Germinal center (tissue), 1 donor: ENCODE results near the gene SSX2.
"Not testable (repeated sequence)": the region's sequence is repeated elsewhere in the genome, so short reads cannot be mapped to it uniquely, and the experiment has no call there.

ENCODE experiments used
- DNase-seq: peaks from one replicate; pipeline ENCODE4 v3.0.0; 2012; ENCODE audit warnings: mixed read lengths, low spot score

SSX2 gene

GRCh38 chrX:52707078-52707477, at the start of gene SSX2:
SSX2 (minus strand) TSS chrX:52707178; CDS start chrX:52705749, 1,429 bp downstream.
- not testable (repeated sequence) for DNase-seq

GRCh38 chrX:52750952-52751351, 44.0 kb upstream of the SSX2 start, which contains the start of gene SSX2B:
SSX2B (plus strand) TSS chrX:52751252; CDS start chrX:52752681, 1,429 bp downstream.
- not testable (repeated sequence) for DNase-seq

GRCh38 chrX:52692034-52692433, 14.9 kb downstream of the SSX2 start:
- not testable (repeated sequence) for DNase-seq

GRCh38 chrX:52662218-52662617, 44.8 kb downstream of the SSX2 start:
- not testable (repeated sequence) for DNase-seq

- DNase-seq: not testable (repeated sequence)
These were observed 51.5 kb downstream of the SSX2 start for GRCh38 chrX:52655475-52655874.

GRCh38 chrX:52654800-52655199, 52.2 kb downstream of the SSX2 start, which contains the start of gene SSX7:
SSX7 (minus strand) TSS chrX:52654900; CDS start chrX:52653472, 1,428 bp downstream.
- not testable (repeated sequence) for DNase-seq

- DNase-seq: not testable (repeated sequence)
These were observed 56.3 kb downstream of the SSX2 start for GRCh38 chrX:52650676-52651075.

GRCh38 chrX:52648956-52649355, 58.0 kb downstream of the SSX2 start:
- not testable (repeated sequence) for DNase-seq
